Frontal cortex (tissue), 4 donors: ENCODE results near the gene CEP128. TPM values are rescaled to one million over a fixed set of nuclear protein-coding genes. Genes with fewer than 3 reads are reported as not detected.

Source experiments
- DNase-seq, 2 donors: peaks; one replicate each; pipeline ENCODE4 v3.0.0; 2012; ENCODE audit warnings: low spot score in 2 of 2
- FAIRE-seq: peaks from 2 replicates; lab custom pipeline; 2012; peaks lifted over from hg19 to GRCh38; lab: Jason Lieb, UNC
- small RNA-seq: library from RNA; depleted of rRNA; stranded (forward); fragments of <200 nt; gene quantifications from one replicate; pipeline ENCODE3, GENCODE V24; 2014
- total RNA-seq: library from RNA; depleted of rRNA; stranded (reverse); fragments of >200 nt; gene quantifications from one replicate; pipeline ENCODE4 v1.2.3, GENCODE V29; 2014
- donor health status: control.
- donor health status: control.
- donor health status: control.

CEP128 gene
- total RNA-seq, 1 donor from 2014 or later = 21.6 TPM

GRCh38 chr14:80456209-80456608, 485.3 kb downstream of the CEP128 start:
- FAIRE-seq = no peak
- DNase-seq = no peak

GRCh38 chr14:80455031-80455430, 486.5 kb downstream of the CEP128 start:
- FAIRE-seq (no peak), DNase-seq (no peak)

GRCh38 chr14:80448267-80448666, 493.3 kb downstream of the CEP128 start:
- DNase-seq (no peak), FAIRE-seq (no peak)

- no peak for FAIRE-seq
- no peak for DNase-seq
Observed at GRCh38 chr14:80447392-80447791, 494.1 kb downstream of the CEP128 start.

Small RNA genes within 50 kb of the gene (small RNA-seq; reads per million reads assigned to genes)
- not detected for gene AC022404.1

Other genes starting within 250 kb of the CEP128 start
- gene TSHR, start 13.9 kb upstream of the CEP128 start, total RNA-seq = 0.41 TPM